Amygdala (tissue), 56 donors: ENCODE measurements around the gene ARPC4.
A peak's percentile ranks its signal among the peaks of the same experiment; 100 is the strongest.
"Not testable (repeated sequence)": the region's sequence is repeated elsewhere in the genome, so short reads cannot be mapped to it uniquely, and the experiment has no call there.

ENCODE experiments used
- DNase-seq, 56 donors: peaks; one replicate each; lab custom pipeline; 2025; lab: John Stamatoyannopoulos, UW

ARPC4 gene

GRCh38 chr3:9846231-9846630 is 53.3 kb downstream of the ARPC4 start:
- DNase-seq: no peak

GRCh38 chr3:9846931-9847488 is 54.1 kb downstream of the ARPC4 start:
- no peak for DNase-seq

GRCh38 chr3:9847870-9848269 is 55.0 kb downstream of the ARPC4 start:
- not testable (repeated sequence) for DNase-seq

- peak in 1 of 56 donors; percentile 6 for DNase-seq
Observed at GRCh38 chr3:9848860-9849259, 56.0 kb downstream of the ARPC4 start.

GRCh38 chr3:9851383-9851782 is 58.5 kb downstream of the ARPC4 start:
- peak in 7 of 56 donors; percentile 5 to 27 (median 13) for DNase-seq

GRCh38 chr3:9851926-9852325 is 59.0 kb downstream of the ARPC4 start:
- peak in 1 of 56 donors; percentile 42 for DNase-seq

GRCh38 chr3:9852528-9852927 is 59.6 kb downstream of the ARPC4 start:
- DNase-seq: no peak

- not testable (repeated sequence) for DNase-seq
Observed at GRCh38 chr3:9854291-9854940, 61.5 kb downstream of the ARPC4 start.

- no peak for DNase-seq
Observed at GRCh38 chr3:9855594-9855993, 62.7 kb downstream of the ARPC4 start.
